Measurements from ENCODE around the gene PDPR. TPM values are rescaled to one million over a fixed set of nuclear protein-coding genes. Genes with fewer than 3 reads are reported as not detected.
"Not testable (repeated sequence)": the region's sequence is repeated elsewhere in the genome, so short reads cannot be mapped to it uniquely, and the experiment has no call there.

The PDPR gene
- total RNA-seq, 1 experiment from 2014 or later = 28.5 TPM

GRCh38 chr16:70094096-70094495, 20.0 kb upstream of the PDPR start:
- DNase-seq (ENCODE audit: low spot score); ATAC-seq; H3K27ac Mint-ChIP-seq; H3K9me3 Mint-ChIP-seq; H3K27me3 Mint-ChIP-seq (ENCODE audit: low read depth); POLR2A ChIA-PET; H3K4me1 Mint-ChIP-seq; H3K4me3 Mint-ChIP-seq; CTCF ChIA-PET; H3K36me3 Mint-ChIP-seq: not testable (repeated sequence)

- H3K27me3 Mint-ChIP-seq (ENCODE audit: low read depth); H3K27ac Mint-ChIP-seq: not testable (repeated sequence)
These were observed 4.4 kb upstream of the PDPR start for GRCh38 chr16:70109583-70110279.

GRCh38 chr16:70112162-70112561, 2.0 kb upstream of the PDPR start:
- DNase-seq (ENCODE audit: low spot score); H3K27me3 Mint-ChIP-seq (ENCODE audit: low read depth); H3K9me3 Mint-ChIP-seq; H3K27ac Mint-ChIP-seq; ATAC-seq; POLR2A ChIA-PET; H3K4me1 Mint-ChIP-seq; CTCF ChIA-PET; H3K4me3 Mint-ChIP-seq; H3K36me3 Mint-ChIP-seq: not testable (repeated sequence)

More at GRCh38 chr16:70109583-70110279, 4.4 kb upstream of the PDPR start:
- POLR2A ChIA-PET; H3K4me1 Mint-ChIP-seq; CTCF ChIA-PET; ATAC-seq; H3K36me3 Mint-ChIP-seq; H3K9me3 Mint-ChIP-seq; H3K4me3 Mint-ChIP-seq; DNase-seq (ENCODE audit: low spot score): not testable (repeated sequence)

GRCh38 chr16:70113599-70113981, 542 bp upstream of the PDPR start:
- H3K27ac Mint-ChIP-seq; CTCF ChIA-PET; H3K27me3 Mint-ChIP-seq (ENCODE audit: low read depth); H3K36me3 Mint-ChIP-seq; POLR2A ChIA-PET; H3K4me1 Mint-ChIP-seq; DNase-seq (ENCODE audit: low spot score); H3K9me3 Mint-ChIP-seq: not testable (repeated sequence)
- peak; percentile 24 for ATAC-seq
- peak overlapping the region; percentile 89 for H3K4me3 Mint-ChIP-seq

GRCh38 chr16:70118354-70118753, 4.2 kb downstream of the PDPR start:
- POLR2A ChIA-PET = interaction anchor here (0.7 kb wide), 1 partner anchor 1778 kb away, joined by 3 read pairs; no protein-coding TSS in a partner anchor
- peak overlapping the region; percentile 22 for H3K27ac Mint-ChIP-seq

GRCh38 chr16:70118776-70119175, 4.6 kb downstream of the PDPR start:
- DNase-seq (ENCODE audit: low spot score); H3K4me3 Mint-ChIP-seq; H3K27me3 Mint-ChIP-seq (ENCODE audit: low read depth); ATAC-seq; H3K4me1 Mint-ChIP-seq; CTCF ChIA-PET; POLR2A ChIA-PET; H3K9me3 Mint-ChIP-seq: not testable (repeated sequence)
- peaks cover 17% of the 10 kb centered on the region for H3K36me3 Mint-ChIP-seq
- peak overlapping the region; percentile 22 for H3K27ac Mint-ChIP-seq

More at GRCh38 chr16:70118354-70118753, 4.2 kb downstream of the PDPR start:
- H3K4me3 Mint-ChIP-seq; DNase-seq (ENCODE audit: low spot score); CTCF ChIA-PET; ATAC-seq; H3K4me1 Mint-ChIP-seq; H3K9me3 Mint-ChIP-seq; H3K27me3 Mint-ChIP-seq (ENCODE audit: low read depth): not testable (repeated sequence)
- H3K36me3 Mint-ChIP-seq = peaks cover 14% of the 10 kb centered on the region

- H3K4me3 Mint-ChIP-seq; POLR2A ChIA-PET; ATAC-seq; H3K4me1 Mint-ChIP-seq; H3K9me3 Mint-ChIP-seq; H3K27me3 Mint-ChIP-seq (ENCODE audit: low read depth); DNase-seq (ENCODE audit: low spot score); CTCF ChIA-PET: not testable (repeated sequence)
- H3K27ac Mint-ChIP-seq = peak overlapping the region; percentile 82; the same call in 1 of the 2 replicates
- peaks cover 20% of the 10 kb centered on the region for H3K36me3 Mint-ChIP-seq
These were observed 6.3 kb downstream of the PDPR start for GRCh38 chr16:70120398-70120797.

- H3K9me3 Mint-ChIP-seq; POLR2A ChIA-PET; H3K27me3 Mint-ChIP-seq (ENCODE audit: low read depth); ATAC-seq; H3K4me1 Mint-ChIP-seq; CTCF ChIA-PET; H3K27ac Mint-ChIP-seq; H3K4me3 Mint-ChIP-seq; DNase-seq (ENCODE audit: low spot score): not testable (repeated sequence)
- peaks cover 25% of the 10 kb centered on the region for H3K36me3 Mint-ChIP-seq
These were observed 9.7 kb downstream of the PDPR start for GRCh38 chr16:70123822-70124221.

GRCh38 chr16:70126226-70126625, 12.1 kb downstream of the PDPR start:
- H3K4me3 Mint-ChIP-seq; DNase-seq (ENCODE audit: low spot score); POLR2A ChIA-PET; CTCF ChIA-PET; H3K27ac Mint-ChIP-seq; H3K9me3 Mint-ChIP-seq; H3K27me3 Mint-ChIP-seq (ENCODE audit: low read depth); H3K4me1 Mint-ChIP-seq; ATAC-seq: not testable (repeated sequence)
- peaks cover 26% of the 10 kb centered on the region for H3K36me3 Mint-ChIP-seq

- CTCF ChIA-PET = not testable (repeated sequence)
These were observed 13.6 kb downstream of the PDPR start for GRCh38 chr16:70127706-70128105.

GRCh38 chr16:70128844-70129243, 14.7 kb downstream of the PDPR start:
- peaks cover 32% of the 10 kb centered on the region for H3K36me3 Mint-ChIP-seq
- H3K27ac Mint-ChIP-seq; H3K27me3 Mint-ChIP-seq (ENCODE audit: low read depth); H3K4me1 Mint-ChIP-seq; H3K4me3 Mint-ChIP-seq; POLR2A ChIA-PET; ATAC-seq; CTCF ChIA-PET; DNase-seq (ENCODE audit: low spot score); H3K9me3 Mint-ChIP-seq: not testable (repeated sequence)

More at GRCh38 chr16:70127706-70128105, 13.6 kb downstream of the PDPR start:
- H3K9me3 Mint-ChIP-seq; H3K27me3 Mint-ChIP-seq (ENCODE audit: low read depth); H3K4me1 Mint-ChIP-seq; DNase-seq (ENCODE audit: low spot score); POLR2A ChIA-PET; H3K27ac Mint-ChIP-seq; H3K4me3 Mint-ChIP-seq: not testable (repeated sequence)
- H3K36me3 Mint-ChIP-seq = peaks cover 29% of the 10 kb centered on the region
- peak; percentile 34; the same call in 1 of the 2 replicates for ATAC-seq

- H3K27ac Mint-ChIP-seq; H3K27me3 Mint-ChIP-seq (ENCODE audit: low read depth); DNase-seq (ENCODE audit: low spot score); H3K4me3 Mint-ChIP-seq; POLR2A ChIA-PET; H3K9me3 Mint-ChIP-seq; H3K4me1 Mint-ChIP-seq; ATAC-seq: not testable (repeated sequence)
- CTCF ChIA-PET = interaction anchor here (0.7 kb wide), 1 partner anchor 117 kb away, joined by 3 read pairs; no protein-coding TSS in a partner anchor
- H3K36me3 Mint-ChIP-seq = peaks cover 45% of the 10 kb centered on the region
These were observed 21.7 kb downstream of the PDPR start for GRCh38 chr16:70135796-70136195.

GRCh38 chr16:70136595-70136994, 22.5 kb downstream of the PDPR start:
- ATAC-seq; H3K27me3 Mint-ChIP-seq (ENCODE audit: low read depth); H3K4me1 Mint-ChIP-seq; CTCF ChIA-PET; H3K9me3 Mint-ChIP-seq; POLR2A ChIA-PET; DNase-seq (ENCODE audit: low spot score); H3K4me3 Mint-ChIP-seq; H3K27ac Mint-ChIP-seq: not testable (repeated sequence)
- H3K36me3 Mint-ChIP-seq = peaks cover 46% of the 10 kb centered on the region
